CD8-positive, alpha-beta memory T cell (primary cell): Measurements from ENCODE around the gene LHB. TPM values are rescaled to one million over a fixed set of nuclear protein-coding genes. Genes with fewer than 3 reads are reported as not detected.
"Not testable (repeated sequence)": the region's sequence is repeated elsewhere in the genome, so short reads cannot be mapped to it uniquely, and the experiment has no call there.

Experiments used
- CTCF ChIA-PET: fragments of 350-600 bp; sonication (Branson Sonifier 250); formaldehyde crosslinking; loops from one replicate; lab custom pipeline; 2021; ENCODE audit warnings: antibody characterized with exemption; lab: Charles Lee
- POLR2A ChIA-PET: fragments of 350-600 bp; sonication (Branson Sonifier 250); formaldehyde crosslinking; loops from one replicate; lab custom pipeline; 2021; ENCODE audit warnings: antibody characterized with exemption; lab: Charles Lee
- DNase-seq, 5 donors: peaks; one replicate each; pipeline versions ENCODE4 v3.0.0 to v3.0.0-alpha.2; 2020 to 2022; ENCODE audit warnings: mixed read lengths in 1 of 5
- H3K27ac ChIP-seq: one replicate; pipeline ENCODE4 v1.7.0; 2013; ENCODE audit warnings: low read depth, mild to moderate bottlenecking, low read length, moderate library complexity
- H3K27me3 ChIP-seq: 2 replicates; pipeline ENCODE4 v1.7.0; 2013; ENCODE audit warnings: low read length, mild to moderate bottlenecking; ENCODE audit not compliant: insufficient read depth, poor library complexity, severe bottlenecking
- H3K36me3 ChIP-seq: 2 replicates; pipeline ENCODE4 v1.7.0; 2013; ENCODE audit warnings: mild to moderate bottlenecking, low read length, moderate library complexity; ENCODE audit not compliant: insufficient read depth
- H3K4me1 ChIP-seq: 2 replicates; pipeline ENCODE4 v1.7.0; 2013; ENCODE audit warnings: mild to moderate bottlenecking, low read length, moderate library complexity; ENCODE audit not compliant: insufficient read depth
- H3K4me3 ChIP-seq: 2 replicates; pipeline ENCODE4 v1.7.0; 2013; ENCODE audit warnings: mild to moderate bottlenecking, low read length
- H3K9me3 ChIP-seq: 2 replicates; pipeline ENCODE4 v1.7.0; 2013; ENCODE audit warnings: mild to moderate bottlenecking, low read length
- H3K27ac Mint-ChIP-seq, 8 donors: one replicate each; pipeline ENCODE4 v1.8.0; 2020 to 2021; ENCODE audit warnings: mixed read lengths in 8 of 8, mild to moderate bottlenecking in 6 of 8, inconsistent platforms in 3 of 8, moderate library complexity in 3 of 8
- H3K27me3 Mint-ChIP-seq, 2 donors: one replicate each; pipeline ENCODE4 v1.8.0; 2020 to 2021; ENCODE audit warnings: mixed read lengths in 2 of 2, mild to moderate bottlenecking in 1 of 2, moderate library complexity in 1 of 2
- H3K36me3 Mint-ChIP-seq, 3 donors: one replicate each; pipeline ENCODE4 v1.8.0; 2020 to 2021; ENCODE audit warnings: mixed read lengths in 3 of 3, inconsistent platforms in 1 of 3, mild to moderate bottlenecking in 1 of 3
- H3K4me1 Mint-ChIP-seq, 3 donors: one replicate each; pipeline ENCODE4 v1.8.0; 2020 to 2021; ENCODE audit warnings: mixed read lengths in 3 of 3, inconsistent platforms in 1 of 3, mild to moderate bottlenecking in 1 of 3
- H3K4me3 Mint-ChIP-seq, 7 donors: one replicate each; pipeline ENCODE4 v1.8.0; 2020 to 2021; ENCODE audit warnings: mixed read lengths in 7 of 7, mild to moderate bottlenecking in 6 of 7, moderate library complexity in 4 of 7, inconsistent platforms in 2 of 7
- H3K9me3 Mint-ChIP-seq, 5 donors: one replicate each; pipeline ENCODE4 v1.8.0; 2020 to 2022; ENCODE audit warnings: mixed read lengths in 5 of 5, mild to moderate bottlenecking in 3 of 5, moderate library complexity in 2 of 5, inconsistent platforms in 1 of 5
- polyA plus RNA-seq: library from polyadenylated mRNA; unstranded; fragments of 300-500 nt; fragmentation: Illumina TruSeq; gene quantifications from one replicate; pipeline ENCODE4 v1.2.3, GENCODE V29; 2021
- total RNA-seq, 2 experiments: library from RNA; stranded (reverse); gene quantifications; one replicate each; pipeline ENCODE4 v1.2.3, GENCODE V29; 2021

Gene LHB
- total and polyA plus RNA-seq, 3 experiments from 2014 or later: not detected

DNA sequence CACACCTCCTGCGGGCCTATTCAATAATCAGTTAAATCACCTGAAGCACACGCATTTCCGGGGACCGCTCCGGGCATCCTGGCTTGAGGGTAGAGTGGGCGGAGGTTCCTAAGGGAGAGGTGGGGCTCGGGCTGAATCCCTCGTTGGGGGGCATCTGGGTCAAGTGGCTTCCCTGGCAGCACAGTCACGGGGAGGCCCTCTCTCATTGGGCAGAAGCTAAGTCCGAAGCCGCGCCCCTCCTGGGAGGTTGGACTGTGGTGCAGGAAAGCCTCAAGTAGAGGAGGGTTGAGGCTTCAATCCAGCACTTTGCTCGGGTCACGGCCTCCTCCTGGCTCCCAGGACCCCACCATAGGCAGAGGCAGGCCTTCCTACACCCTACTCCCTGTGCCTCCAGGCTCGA, 26.7 kb upstream of the LHB start, which contains the start of gene CGB5:
Gene CGB5 (plus strand): TSS at position 301 of the 400 bp plus-strand sequence. CDS start 362 bp downstream, outside the sequence.
- not testable (repeated sequence) for H3K9me3 Mint-ChIP-seq, H3K4me1 Mint-ChIP-seq

DNA sequence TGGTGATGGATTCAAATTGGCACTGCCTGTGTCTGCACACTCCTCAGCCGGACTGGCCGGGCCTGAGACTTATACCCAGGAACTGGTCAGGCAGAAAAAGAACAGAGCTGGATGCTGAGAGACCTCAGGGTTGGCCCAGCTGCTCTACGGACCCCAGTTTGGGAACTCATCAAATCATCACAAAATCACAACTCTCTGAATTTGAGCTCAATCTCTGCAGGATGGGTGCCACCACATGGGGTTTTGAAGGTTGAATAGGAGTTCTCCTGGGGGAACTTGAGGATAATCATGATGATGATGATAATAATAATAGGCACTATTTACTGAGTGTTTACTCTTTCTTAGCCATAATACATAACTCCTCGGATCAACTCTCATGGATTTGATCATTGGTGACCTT, 25.8 kb upstream of the LHB start:
- H3K9me3 ChIP-seq, H3K4me3 ChIP-seq, H3K27me3 Mint-ChIP-seq, H3K36me3 ChIP-seq, H3K27ac Mint-ChIP-seq, H3K4me3 Mint-ChIP-seq, POLR2A ChIA-PET, H3K36me3 Mint-ChIP-seq, H3K27ac ChIP-seq, H3K9me3 Mint-ChIP-seq, H3K4me1 ChIP-seq, CTCF ChIA-PET, DNase-seq, H3K4me1 Mint-ChIP-seq, H3K27me3 ChIP-seq: not testable (repeated sequence)

More for the DNA sequence above, 26.7 kb upstream of the LHB start, which contains the start of gene CGB5:
- H3K27me3 ChIP-seq, H3K27ac ChIP-seq, H3K4me3 ChIP-seq, DNase-seq, H3K27me3 Mint-ChIP-seq, H3K36me3 Mint-ChIP-seq, H3K9me3 ChIP-seq, CTCF ChIA-PET, H3K36me3 ChIP-seq, H3K4me3 Mint-ChIP-seq, H3K4me1 ChIP-seq, POLR2A ChIA-PET, H3K27ac Mint-ChIP-seq: not testable (repeated sequence)

DNA sequence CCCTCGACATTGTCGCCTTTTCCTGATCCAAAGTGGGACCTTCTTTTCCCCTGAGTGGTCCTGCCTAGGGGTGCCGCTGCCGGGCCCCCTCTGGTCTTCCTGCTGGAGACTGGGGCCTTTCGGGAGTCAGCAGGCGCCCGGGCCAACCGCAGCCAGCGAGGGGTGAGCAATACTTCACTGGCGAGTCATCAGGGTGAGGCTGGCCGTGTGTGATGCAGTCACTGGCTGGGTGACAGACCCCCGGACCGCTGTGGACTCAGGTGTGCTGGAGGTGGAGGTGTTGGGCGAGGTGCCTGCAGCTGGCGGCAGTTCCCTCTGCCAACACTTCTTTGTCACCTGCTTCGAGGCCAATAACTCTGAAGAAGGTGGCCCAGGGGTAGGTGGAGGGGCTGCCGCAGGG, 25.3 kb upstream of the LHB start:
- Mint-ChIP-seq H3K4me1 (no peaks in the 10 kb centered on the region), H3K9me3 (no peaks in the 10 kb centered on the region), H3K36me3 (no peaks in the 10 kb centered on the region), H3K4me3 (no peak overlapping the region), H3K27me3 (peaks cover 0 to 3% of the 10 kb centered on the region in 2 donors), H3K27ac (peak overlapping the region in 1 of 8 donors; percentile 92)
- H3K27ac ChIP-seq: no peak overlapping the region
- POLR2A ChIA-PET: no interaction called here
- H3K9me3 ChIP-seq: no peaks in the 10 kb centered on the region
- no peaks in the 10 kb centered on the region for H3K4me1 ChIP-seq
- DNase-seq: no peak
- CTCF ChIA-PET: no interaction called here
- H3K27me3 ChIP-seq: no peaks in the 10 kb centered on the region
- no peaks in the 10 kb centered on the region for H3K36me3 ChIP-seq
- H3K4me3 ChIP-seq: no peak overlapping the region

DNA sequence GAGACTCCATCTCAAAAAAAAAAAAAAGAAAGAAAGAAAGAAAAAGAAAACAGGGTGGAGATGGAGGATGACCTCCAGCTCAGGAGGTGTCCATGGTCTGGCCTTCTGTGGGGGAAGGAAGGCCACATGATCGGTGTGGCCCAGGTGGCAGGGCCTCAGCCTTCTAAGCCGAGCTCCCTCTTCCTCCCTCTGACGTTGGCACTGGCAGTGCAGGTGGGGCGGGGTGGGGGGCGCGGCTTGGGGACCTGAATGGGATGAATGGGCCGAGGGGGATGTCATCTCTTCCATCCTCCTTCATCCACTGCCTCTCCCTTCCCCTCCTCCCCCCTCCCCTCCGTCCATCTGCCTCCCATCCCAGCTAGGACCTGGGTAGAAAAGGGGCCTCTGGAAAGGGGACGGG, 22.8 kb upstream of the LHB start:
- H3K4me3 Mint-ChIP-seq, H3K4me1 Mint-ChIP-seq, H3K36me3 Mint-ChIP-seq, H3K9me3 ChIP-seq, H3K4me3 ChIP-seq, H3K27ac ChIP-seq, H3K27me3 ChIP-seq, POLR2A ChIA-PET, DNase-seq, H3K36me3 ChIP-seq, H3K4me1 ChIP-seq, H3K9me3 Mint-ChIP-seq, CTCF ChIA-PET, H3K27ac Mint-ChIP-seq: not testable (repeated sequence)
- peaks cover 0 to 10% of the 10 kb centered on the region in 2 donors for H3K27me3 Mint-ChIP-seq

DNA sequence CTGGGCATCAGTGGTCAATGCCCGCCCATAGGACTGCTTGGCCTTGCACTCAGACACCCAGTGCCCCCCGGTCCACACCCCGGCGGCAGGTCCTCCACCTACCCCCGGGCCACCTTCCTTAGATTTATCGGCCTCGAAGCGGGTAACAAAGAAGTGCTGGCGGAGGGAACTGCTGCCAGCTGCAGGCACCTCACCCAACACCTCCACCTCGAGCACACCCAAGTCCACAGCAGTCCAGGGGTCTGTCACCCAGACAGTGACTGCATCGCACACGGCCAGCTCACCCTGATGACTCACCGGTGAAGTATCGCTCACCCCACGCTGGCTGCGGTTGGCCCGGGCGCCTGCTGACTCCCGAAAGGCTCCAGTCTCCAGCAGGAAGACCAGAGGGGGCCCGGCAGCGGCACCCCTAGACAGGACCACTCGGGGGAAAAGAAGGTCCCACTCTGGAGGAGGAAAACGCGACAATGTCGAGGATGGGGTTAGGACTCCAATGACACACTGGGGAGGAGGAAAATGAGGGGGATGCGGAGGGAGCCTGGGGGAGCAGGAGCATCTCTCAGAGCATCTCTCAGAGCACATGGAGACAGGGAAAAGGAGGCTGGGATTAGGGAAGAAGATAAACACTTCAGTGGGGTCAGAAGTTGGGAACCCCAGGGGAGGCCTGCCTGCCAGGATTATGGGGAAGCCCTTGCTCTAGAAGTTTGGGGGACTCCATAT, 21.8 kb upstream of the LHB start:
- H3K27ac ChIP-seq, H3K4me1 Mint-ChIP-seq, H3K9me3 ChIP-seq, DNase-seq, POLR2A ChIA-PET, H3K36me3 Mint-ChIP-seq, H3K27me3 ChIP-seq, H3K27ac Mint-ChIP-seq, H3K4me3 ChIP-seq, H3K4me1 ChIP-seq, H3K9me3 Mint-ChIP-seq, H3K36me3 ChIP-seq, CTCF ChIA-PET, H3K4me3 Mint-ChIP-seq: not testable (repeated sequence)
- H3K27me3 Mint-ChIP-seq: peaks cover 0 to 10% of the 10 kb centered on the region in 2 donors

DNA sequence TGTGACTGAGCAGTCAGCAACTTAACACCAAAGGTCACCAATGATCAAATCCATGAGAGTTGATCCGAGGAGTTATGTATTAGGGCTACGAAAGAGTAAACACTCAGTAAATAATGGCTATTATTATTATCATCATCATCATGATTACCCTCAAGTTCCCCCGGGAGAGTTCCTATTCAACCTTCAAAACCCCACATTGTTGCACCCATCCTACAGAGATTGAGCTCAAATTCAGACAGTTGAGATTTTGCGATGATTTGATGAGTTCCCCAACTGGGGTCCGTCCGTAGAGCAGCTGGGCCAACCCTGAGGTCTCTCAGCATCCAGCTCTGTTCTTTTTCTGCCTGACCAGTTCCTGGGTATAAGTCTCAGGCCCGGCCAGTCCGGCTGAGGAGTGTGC, 21.2 kb upstream of the LHB start:
- DNase-seq, H3K9me3 Mint-ChIP-seq, H3K4me3 ChIP-seq, H3K27ac Mint-ChIP-seq, H3K36me3 Mint-ChIP-seq, H3K9me3 ChIP-seq, H3K4me3 Mint-ChIP-seq, CTCF ChIA-PET, H3K4me1 ChIP-seq, H3K36me3 ChIP-seq, POLR2A ChIA-PET, H3K27ac ChIP-seq, H3K4me1 Mint-ChIP-seq, H3K27me3 ChIP-seq: not testable (repeated sequence)
- peaks cover 0 to 10% of the 10 kb centered on the region in 2 donors for H3K27me3 Mint-ChIP-seq

DNA sequence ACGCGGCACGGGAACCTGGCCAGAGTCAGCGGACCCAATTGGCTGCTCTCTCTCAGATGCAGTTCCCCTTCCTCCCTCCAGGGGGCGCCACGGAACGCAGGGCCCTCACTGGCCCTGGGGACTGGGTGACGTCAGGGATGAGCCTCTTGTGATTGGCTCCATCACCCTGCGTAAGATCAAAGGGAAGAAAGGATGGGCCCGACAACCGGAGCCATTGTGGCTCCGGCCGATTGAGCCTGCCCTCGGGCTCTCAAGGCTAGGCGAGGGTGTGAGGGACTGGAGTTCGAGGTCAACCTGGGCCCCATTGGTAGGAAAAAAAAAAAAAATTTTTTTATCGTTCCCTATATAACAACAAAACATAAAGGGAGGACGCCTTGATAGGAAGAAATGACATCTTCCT, 19.9 kb upstream of the LHB start, which contains the start of gene CGB1:
Gene CGB1 (minus strand): TSS at position 81 of the 400 bp plus-strand sequence. CDS start 184 bp downstream, outside the sequence.
- H3K27ac ChIP-seq, CTCF ChIA-PET, DNase-seq, H3K4me1 ChIP-seq, H3K9me3 ChIP-seq, H3K27me3 Mint-ChIP-seq, H3K27ac Mint-ChIP-seq, H3K27me3 ChIP-seq, H3K4me3 ChIP-seq, POLR2A ChIA-PET, H3K36me3 Mint-ChIP-seq, H3K9me3 Mint-ChIP-seq, H3K4me3 Mint-ChIP-seq, H3K36me3 ChIP-seq, H3K4me1 Mint-ChIP-seq: not testable (repeated sequence)

DNA sequence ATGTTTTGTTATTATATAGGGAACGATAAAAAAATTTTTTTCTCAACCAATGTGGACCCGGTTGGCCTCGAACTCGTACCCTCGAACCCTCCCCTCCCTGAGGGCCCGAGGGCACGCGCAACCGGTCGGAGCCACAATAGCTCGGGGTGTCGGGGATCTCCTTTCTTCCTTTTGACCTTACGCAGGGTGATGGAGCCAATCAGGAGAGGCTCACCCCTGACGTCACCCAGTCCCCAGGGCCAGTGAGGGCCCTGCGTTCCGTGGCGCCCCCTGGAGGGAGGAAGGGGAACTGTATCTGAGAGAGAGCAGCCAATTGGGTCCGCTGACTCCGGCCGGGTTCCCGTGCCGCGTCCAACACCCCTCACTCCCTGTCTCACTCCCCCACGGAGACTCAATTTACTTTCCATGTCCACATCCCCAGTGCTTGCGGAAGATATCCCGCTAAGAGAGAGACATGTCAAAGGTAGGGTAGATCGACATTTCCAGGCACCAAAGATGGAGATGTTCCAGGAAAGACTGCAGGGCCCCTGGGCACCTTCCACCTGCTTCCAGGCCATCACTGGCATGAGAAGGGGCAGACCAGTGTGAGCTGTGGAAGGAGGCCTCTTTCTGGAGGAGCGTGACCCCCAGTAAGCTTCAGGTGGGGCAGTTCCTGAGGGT, 14.9 kb upstream of the LHB start, which contains the start of gene CGB2:
Gene CGB2 (plus strand): TSS at position 249 of the 660 bp plus-strand sequence. CDS start 206 bp downstream, at position 455.
- H3K36me3 Mint-ChIP-seq, H3K9me3 ChIP-seq, H3K27me3 ChIP-seq, H3K36me3 ChIP-seq, H3K9me3 Mint-ChIP-seq, H3K4me3 ChIP-seq, CTCF ChIA-PET, H3K27ac ChIP-seq, H3K4me1 ChIP-seq, H3K4me1 Mint-ChIP-seq: not testable (repeated sequence)
- peak within 1 kb of the TSS in 2 of 7 donors; percentile 9 to 51 for H3K4me3 Mint-ChIP-seq
- POLR2A ChIA-PET: interaction anchor here (0.5 kb wide), 1 partner anchor 810 kb away, joined by 4 read pairs; no protein-coding TSS in a partner anchor
- H3K27ac Mint-ChIP-seq: peak within 1 kb of the TSS in 1 of 8 donors; percentile 16
- peaks cover 4 to 12% of the 10 kb centered on the region in 2 donors for H3K27me3 Mint-ChIP-seq
- DNase-seq: peak in 4 of 5 donors; percentile 39 to 57 (median 41)
